ENCODE data around the gene NCAM1.

NCAM1 gene

GRCh38 chr11:113121746-113122145 lies 160.5 kb downstream of the NCAM1 start:
- no peak for TF ChIP-seq CTCF (conservative IDR thresholded peaks at IDR 0.05; ENCODE audit: low read depth, low read length)
- DNase-seq (ENCODE audit: low read depth) = no peak
- no peak overlapping the region for H3K4me3 ChIP-seq (ENCODE audit: low read length)

- H3K4me3 ChIP-seq (ENCODE audit: low read length) = no peak overlapping the region
- TF ChIP-seq CTCF (conservative IDR thresholded peaks at IDR 0.05; ENCODE audit: low read depth, low read length) = no peak
- no peak for DNase-seq (ENCODE audit: low read depth)
Observed at GRCh38 chr11:113124006-113124405, 162.8 kb downstream of the NCAM1 start.

GRCh38 chr11:113124578-113124977 lies 163.4 kb downstream of the NCAM1 start:
- DNase-seq (ENCODE audit: low read depth) = no peak
- no peak for TF ChIP-seq CTCF (conservative IDR thresholded peaks at IDR 0.05; ENCODE audit: low read depth, low read length)
- no peak overlapping the region for H3K4me3 ChIP-seq (ENCODE audit: low read length)

GRCh38 chr11:113129261-113129992 lies 168.2 kb downstream of the NCAM1 start:
- TF ChIP-seq CTCF (conservative IDR thresholded peaks at IDR 0.05; ENCODE audit: low read depth, low read length) = no peak
- no peak overlapping the region for H3K4me3 ChIP-seq (ENCODE audit: low read length)
- no peak for DNase-seq (ENCODE audit: low read depth)

GRCh38 chr11:113131036-113131775 lies 170.0 kb downstream of the NCAM1 start:
- no peak for DNase-seq (ENCODE audit: low read depth)
- TF ChIP-seq CTCF (conservative IDR thresholded peaks at IDR 0.05; ENCODE audit: low read depth, low read length) = no peak
- H3K4me3 ChIP-seq (ENCODE audit: low read length) = no peak overlapping the region

GRCh38 chr11:113133071-113133470 lies 171.9 kb downstream of the NCAM1 start:
- H3K4me3 ChIP-seq (ENCODE audit: low read length) = no peak overlapping the region
- no peak for DNase-seq (ENCODE audit: low read depth)
- no peak for TF ChIP-seq CTCF (conservative IDR thresholded peaks at IDR 0.05; ENCODE audit: low read depth, low read length)

- H3K4me3 ChIP-seq (ENCODE audit: low read length) = no peak overlapping the region
- TF ChIP-seq CTCF (conservative IDR thresholded peaks at IDR 0.05; ENCODE audit: low read depth, low read length) = no peak
- no peak for DNase-seq (ENCODE audit: low read depth)
Observed at GRCh38 chr11:113134626-113135025, 173.4 kb downstream of the NCAM1 start.
